A673 (cell line): ENCODE results near the gene PELO.

Experiments
- EZH2 ChIP-seq: fragments of 200-600 bp; sonication (generic); IDR thresholded peaks from 2 replicates; pipeline ENCODE4 v1.6.1; 2017; ENCODE audit warnings: borderline replicate concordance, low read depth, mild to moderate bottlenecking, mixed read lengths, antibody characterized with exemption, low read length; ENCODE audit not compliant: poor library complexity, severe bottlenecking
- TF ChIP-seq, protein P1 (sequence below): fragments of 300-800, 200-600 bp; sonication (generic); conservative IDR thresholded peaks from 2 replicates; pipeline ENCODE4 v1.5.1; 2017; ENCODE audit warnings: low read depth, mild to moderate bottlenecking, antibody characterized with exemption, low read length, moderate library complexity, mixed read lengths

DNA sequence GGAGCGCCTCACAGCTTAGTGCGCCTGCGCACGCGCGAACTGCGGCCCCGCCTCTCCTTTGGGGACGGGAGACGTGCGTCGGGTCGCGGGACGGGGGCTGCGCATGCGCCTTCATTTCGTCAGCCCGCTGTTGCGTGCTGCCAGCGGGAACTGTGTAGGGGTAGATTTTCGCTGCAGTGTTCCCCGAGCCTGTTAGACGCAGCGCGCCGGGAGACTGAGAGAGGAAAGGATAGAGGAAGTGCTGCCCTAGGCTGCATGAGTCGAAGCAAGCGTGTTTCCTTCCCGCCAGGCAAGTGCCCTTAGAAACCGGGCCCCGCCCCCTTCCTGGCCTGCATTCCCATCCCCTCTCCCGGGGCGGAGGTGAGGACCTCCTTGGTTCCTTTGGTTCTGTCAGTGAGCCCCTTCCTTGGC, 12.3 kb downstream of the PELO start:
- TF ChIP-seq, protein P1, sequence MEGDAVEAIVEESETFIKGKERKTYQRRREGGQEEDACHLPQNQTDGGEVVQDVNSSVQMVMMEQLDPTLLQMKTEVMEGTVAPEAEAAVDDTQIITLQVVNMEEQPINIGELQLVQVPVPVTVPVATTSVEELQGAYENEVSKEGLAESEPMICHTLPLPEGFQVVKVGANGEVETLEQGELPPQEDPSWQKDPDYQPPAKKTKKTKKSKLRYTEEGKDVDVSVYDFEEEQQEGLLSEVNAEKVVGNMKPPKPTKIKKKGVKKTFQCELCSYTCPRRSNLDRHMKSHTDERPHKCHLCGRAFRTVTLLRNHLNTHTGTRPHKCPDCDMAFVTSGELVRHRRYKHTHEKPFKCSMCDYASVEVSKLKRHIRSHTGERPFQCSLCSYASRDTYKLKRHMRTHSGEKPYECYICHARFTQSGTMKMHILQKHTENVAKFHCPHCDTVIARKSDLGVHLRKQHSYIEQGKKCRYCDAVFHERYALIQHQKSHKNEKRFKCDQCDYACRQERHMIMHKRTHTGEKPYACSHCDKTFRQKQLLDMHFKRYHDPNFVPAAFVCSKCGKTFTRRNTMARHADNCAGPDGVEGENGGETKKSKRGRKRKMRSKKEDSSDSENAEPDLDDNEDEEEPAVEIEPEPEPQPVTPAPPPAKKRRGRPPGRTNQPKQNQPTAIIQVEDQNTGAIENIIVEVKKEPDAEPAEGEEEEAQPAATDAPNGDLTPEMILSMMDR = no peak
- no peak for TF ChIP-seq EZH2
